GM08714 (cell line): ENCODE results near the gene MAN2A1.

Experiments
- H3K4me3 ChIP-seq: fragments of 200-500 bp; sonication (Bioruptor generic); 2 replicates; pipeline ENCODE4 v1.5.1; 2014; ENCODE audit warnings: mild to moderate bottlenecking, low read length, inconsistent platforms
- ZNF274 ChIP-seq: IDR thresholded peaks from 2 replicates; pipeline ENCODE4 v1.6.1; 2012; ENCODE audit warnings: mild to moderate bottlenecking, low read depth, low read length

MAN2A1 gene

GRCh38 chr5:109910874-109911273, 221.1 kb downstream of the MAN2A1 start:
- H3K4me3 ChIP-seq = no peak overlapping the region
- no peak for TF ChIP-seq ZNF274

- H3K4me3 ChIP-seq = no peak overlapping the region
- TF ChIP-seq ZNF274 = no peak
Measured at GRCh38 chr5:109911731-109912130, 222.0 kb downstream of the MAN2A1 start.

DNA sequence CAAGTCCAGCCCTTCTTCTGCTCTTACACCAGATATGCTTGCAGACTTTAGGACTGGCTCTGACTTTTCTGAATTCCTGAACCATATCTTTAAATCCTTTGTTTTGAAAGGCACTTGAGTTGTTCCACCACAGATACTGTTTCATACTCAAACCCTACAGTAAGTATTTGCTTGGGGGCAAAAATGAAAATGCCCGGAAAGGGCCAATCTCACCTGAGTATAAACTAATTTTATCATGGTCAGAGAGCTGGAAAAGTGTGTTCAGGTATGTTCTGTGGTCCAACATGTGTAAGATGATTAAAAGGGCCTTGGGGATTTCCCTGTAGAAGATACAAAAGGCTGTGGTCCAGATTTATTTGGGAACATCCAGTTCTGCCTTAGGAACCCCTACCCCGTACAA, 225.2 kb downstream of the MAN2A1 start:
- H3K4me3 ChIP-seq = no peak overlapping the region
- no peak for TF ChIP-seq ZNF274

DNA sequence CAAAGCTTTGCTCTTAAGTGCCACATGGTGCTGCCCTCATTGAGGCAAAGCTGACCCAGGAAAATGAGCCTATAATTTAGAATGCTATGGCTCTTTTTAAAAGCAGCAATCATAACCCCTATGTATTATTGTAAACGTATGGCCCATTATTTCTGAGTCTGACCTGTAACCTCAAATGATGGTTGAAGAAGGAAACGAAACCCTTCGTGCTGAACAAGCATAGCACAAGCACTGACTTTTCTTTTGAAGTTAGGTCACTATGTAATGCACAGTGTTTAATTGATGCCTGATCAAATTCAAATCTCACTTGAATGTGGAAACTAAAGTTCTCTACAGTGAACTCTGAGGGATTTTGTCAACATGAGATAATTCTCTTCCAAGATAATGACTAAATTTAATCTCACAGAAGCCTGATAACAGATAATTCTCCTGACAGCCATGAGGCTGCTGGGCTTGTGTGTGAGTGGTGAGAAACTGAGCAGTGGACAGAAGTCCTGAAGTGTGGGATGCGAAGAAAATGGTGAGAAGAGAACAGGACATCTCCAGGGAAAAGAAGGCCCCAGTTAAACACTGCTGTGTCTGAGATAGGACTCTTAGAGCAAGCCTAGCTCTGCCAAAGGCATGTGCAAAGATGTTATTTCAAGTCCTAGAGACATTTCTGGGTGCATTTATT, 226.9 kb downstream of the MAN2A1 start:
- TF ChIP-seq ZNF274 = no peak
- H3K4me3 ChIP-seq = no peak overlapping the region
